ENCODE measurements around the gene TOLLIP. TPM values are rescaled to one million over a fixed set of nuclear protein-coding genes. Genes with fewer than 3 reads are reported as not detected.

The TOLLIP gene
- total RNA-seq, 1 donor from 2014 or later = 71.6 TPM

DNA sequence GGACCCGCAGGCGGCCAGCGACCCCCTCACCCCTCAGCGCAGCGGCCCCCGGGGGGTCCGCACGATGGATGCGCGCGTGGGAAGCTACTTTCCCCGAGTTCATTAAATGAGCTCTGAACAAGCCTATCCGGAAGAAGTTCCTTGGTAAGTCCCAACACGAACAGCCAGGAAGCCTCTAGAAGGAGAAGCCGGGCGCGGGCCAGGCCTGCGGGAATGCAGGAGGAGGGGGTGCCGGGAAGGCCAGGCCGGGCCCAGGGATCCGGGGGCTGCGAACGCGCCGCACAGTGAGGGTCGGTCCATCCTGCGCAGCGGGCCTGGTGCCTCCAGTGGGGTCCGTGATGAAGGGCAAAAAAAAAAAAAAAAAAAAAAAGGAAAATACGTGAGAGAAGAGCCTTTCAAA lies 36.9 kb downstream of the TOLLIP start:
- no peaks in the 10 kb centered on the region for H3K9me3 Mint-ChIP-seq (ENCODE audit: unreplicated experiment)
- no peaks in the 10 kb centered on the region for H3K27me3 Mint-ChIP-seq (ENCODE audit: unreplicated experiment)
- no peak overlapping the region for H3K4me3 Mint-ChIP-seq (ENCODE audit: unreplicated experiment)
- H3K4me1 Mint-ChIP-seq (ENCODE audit: unreplicated experiment) = peaks cover 10% of the 10 kb centered on the region
- H3K36me3 Mint-ChIP-seq (ENCODE audit: unreplicated experiment) = peaks cover 11% of the 10 kb centered on the region
- no peak for DNase-seq (ENCODE audit: extremely low spot score, unreplicated experiment)
- TF ChIP-seq, protein P1, sequence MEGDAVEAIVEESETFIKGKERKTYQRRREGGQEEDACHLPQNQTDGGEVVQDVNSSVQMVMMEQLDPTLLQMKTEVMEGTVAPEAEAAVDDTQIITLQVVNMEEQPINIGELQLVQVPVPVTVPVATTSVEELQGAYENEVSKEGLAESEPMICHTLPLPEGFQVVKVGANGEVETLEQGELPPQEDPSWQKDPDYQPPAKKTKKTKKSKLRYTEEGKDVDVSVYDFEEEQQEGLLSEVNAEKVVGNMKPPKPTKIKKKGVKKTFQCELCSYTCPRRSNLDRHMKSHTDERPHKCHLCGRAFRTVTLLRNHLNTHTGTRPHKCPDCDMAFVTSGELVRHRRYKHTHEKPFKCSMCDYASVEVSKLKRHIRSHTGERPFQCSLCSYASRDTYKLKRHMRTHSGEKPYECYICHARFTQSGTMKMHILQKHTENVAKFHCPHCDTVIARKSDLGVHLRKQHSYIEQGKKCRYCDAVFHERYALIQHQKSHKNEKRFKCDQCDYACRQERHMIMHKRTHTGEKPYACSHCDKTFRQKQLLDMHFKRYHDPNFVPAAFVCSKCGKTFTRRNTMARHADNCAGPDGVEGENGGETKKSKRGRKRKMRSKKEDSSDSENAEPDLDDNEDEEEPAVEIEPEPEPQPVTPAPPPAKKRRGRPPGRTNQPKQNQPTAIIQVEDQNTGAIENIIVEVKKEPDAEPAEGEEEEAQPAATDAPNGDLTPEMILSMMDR (IDR thresholded peaks at IDR 0.05) = no peak
- no peak overlapping the region for H3K27ac Mint-ChIP-seq (ENCODE audit: unreplicated experiment)

DNA sequence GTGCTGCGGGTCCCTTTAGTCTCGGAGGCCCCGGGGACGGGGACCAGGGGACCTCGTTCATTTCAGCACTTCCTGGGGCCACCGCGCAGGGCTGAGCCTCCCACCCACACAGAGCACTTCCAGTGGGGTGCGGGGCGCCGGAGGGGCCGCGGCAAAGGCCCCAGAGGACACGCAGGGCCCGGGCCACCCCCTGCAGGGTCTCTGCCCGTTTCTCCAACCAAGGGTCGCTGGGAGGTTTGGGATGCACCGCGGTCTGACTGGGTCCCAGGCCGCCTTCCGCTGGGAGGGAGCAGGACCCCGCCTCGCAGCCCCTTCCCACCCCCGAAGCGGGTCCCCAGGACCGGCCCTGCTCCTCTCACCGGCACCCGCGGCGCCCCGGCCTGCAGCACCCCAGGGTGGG lies 37.5 kb downstream of the TOLLIP start:
- no peak overlapping the region for H3K4me3 Mint-ChIP-seq (ENCODE audit: unreplicated experiment)

DNA sequence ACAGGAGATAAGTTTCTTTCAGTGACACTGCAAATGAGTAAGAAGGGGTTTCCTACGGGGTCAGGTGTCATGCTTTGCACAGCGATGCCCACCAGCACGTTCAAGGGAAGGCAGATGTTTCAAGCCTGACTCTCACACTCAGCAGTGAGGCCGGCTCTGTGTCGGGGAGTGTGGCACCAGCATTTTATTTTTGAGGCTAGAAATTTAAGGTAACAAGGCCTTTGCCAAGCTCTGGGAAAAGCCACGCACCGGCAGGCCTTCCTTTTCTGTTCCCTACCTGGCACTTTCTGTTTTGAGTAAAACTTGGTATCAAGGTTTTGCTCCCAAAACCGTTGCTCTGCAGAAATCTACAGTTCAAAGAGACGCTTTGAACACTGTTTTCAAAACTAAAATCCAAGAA lies 38.0 kb downstream of the TOLLIP start:
- Mint-ChIP-seq H3K27ac (ENCODE audit: unreplicated experiment) (peak overlapping the region; percentile 79), H3K9me3 (ENCODE audit: unreplicated experiment) (no peaks in the 10 kb centered on the region), H3K27me3 (ENCODE audit: unreplicated experiment) (no peaks in the 10 kb centered on the region), H3K4me3 (ENCODE audit: unreplicated experiment) (no peak overlapping the region), H3K4me1 (ENCODE audit: unreplicated experiment) (peaks cover 10% of the 10 kb centered on the region), H3K36me3 (ENCODE audit: unreplicated experiment) (peaks cover 5% of the 10 kb centered on the region)
- TF ChIP-seq, protein P1 (IDR thresholded peaks at IDR 0.05) = no peak
- no peak for DNase-seq (ENCODE audit: extremely low spot score, unreplicated experiment)

More for the DNA sequence above, 37.5 kb downstream of the TOLLIP start:
- DNase-seq (ENCODE audit: extremely low spot score, unreplicated experiment) = no peak
- Mint-ChIP-seq H3K9me3 (ENCODE audit: unreplicated experiment) (no peaks in the 10 kb centered on the region), H3K4me1 (ENCODE audit: unreplicated experiment) (peaks cover 10% of the 10 kb centered on the region), H3K36me3 (ENCODE audit: unreplicated experiment) (peaks cover 8% of the 10 kb centered on the region), H3K27ac (ENCODE audit: unreplicated experiment) (no peak overlapping the region), H3K27me3 (ENCODE audit: unreplicated experiment) (no peaks in the 10 kb centered on the region)
- TF ChIP-seq, protein P1 (IDR thresholded peaks at IDR 0.05) = no peak

DNA sequence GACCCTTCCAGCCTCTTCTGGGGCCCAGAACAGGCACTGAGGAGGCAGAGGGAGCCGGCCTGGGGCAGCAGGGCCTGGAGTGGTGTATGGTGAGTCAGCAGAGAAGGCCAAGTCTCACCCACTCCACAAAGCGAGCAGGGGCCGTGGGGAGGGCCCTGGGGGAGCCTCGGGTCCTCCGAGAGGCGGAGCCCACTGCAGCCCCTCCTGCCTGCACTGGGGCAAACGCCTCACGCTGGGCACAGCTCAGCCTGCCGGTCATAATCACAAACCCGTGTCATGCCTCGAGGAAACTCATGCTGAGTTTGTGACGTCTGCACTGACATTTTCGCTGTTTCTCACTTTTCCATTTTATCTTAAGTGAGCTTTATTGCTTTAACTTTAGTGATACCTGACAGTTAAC lies 38.4 kb downstream of the TOLLIP start:
- Mint-ChIP-seq H3K4me3 (ENCODE audit: unreplicated experiment) (no peak overlapping the region), H3K36me3 (ENCODE audit: unreplicated experiment) (peaks cover 3% of the 10 kb centered on the region), H3K4me1 (ENCODE audit: unreplicated experiment) (peaks cover 10% of the 10 kb centered on the region), H3K9me3 (ENCODE audit: unreplicated experiment) (no peaks in the 10 kb centered on the region), H3K27me3 (ENCODE audit: unreplicated experiment) (no peaks in the 10 kb centered on the region), H3K27ac (ENCODE audit: unreplicated experiment) (peak overlapping the region; percentile 79)
- TF ChIP-seq, protein P1 (IDR thresholded peaks at IDR 0.05) = no peak
- no peak for DNase-seq (ENCODE audit: extremely low spot score, unreplicated experiment)

DNA sequence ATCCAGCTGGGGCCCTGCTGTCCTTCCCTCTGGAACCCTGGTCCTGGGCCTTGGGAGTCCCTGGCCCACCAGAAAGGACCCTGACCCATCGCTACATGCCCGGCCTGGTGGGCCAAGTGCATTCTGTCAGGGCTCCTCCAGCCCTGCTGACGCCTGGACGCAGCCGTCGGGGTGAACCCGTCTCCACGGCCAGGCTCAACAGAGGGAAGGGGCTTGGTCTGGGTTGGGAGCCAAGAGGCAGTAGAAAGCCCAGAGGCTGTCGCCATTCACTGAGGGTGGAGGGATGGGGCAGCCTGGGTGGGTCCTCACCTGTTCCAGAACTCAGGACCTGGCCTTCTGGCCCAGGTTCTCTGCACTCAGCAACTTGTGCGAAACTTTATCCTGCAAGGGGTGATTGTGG lies 39.0 kb downstream of the TOLLIP start:
- no peak for DNase-seq (ENCODE audit: extremely low spot score, unreplicated experiment)
- H3K27ac Mint-ChIP-seq (ENCODE audit: unreplicated experiment) = no peak overlapping the region
- H3K9me3 Mint-ChIP-seq (ENCODE audit: unreplicated experiment) = no peaks in the 10 kb centered on the region
- no peaks in the 10 kb centered on the region for H3K27me3 Mint-ChIP-seq (ENCODE audit: unreplicated experiment)
- H3K4me1 Mint-ChIP-seq (ENCODE audit: unreplicated experiment) = peaks cover 10% of the 10 kb centered on the region
- TF ChIP-seq, protein P1 (IDR thresholded peaks at IDR 0.05) = no peak
- no peaks in the 10 kb centered on the region for H3K36me3 Mint-ChIP-seq (ENCODE audit: unreplicated experiment)
- H3K4me3 Mint-ChIP-seq (ENCODE audit: unreplicated experiment) = no peak overlapping the region

Data from osteocyte (in vitro differentiated cells).